22Rv1 (cell line): Measurements from ENCODE around the gene ZFP92.

Experiments used
- H3K27ac ChIP-seq: fragments of 450-650 bp; 2 replicates; pipeline ENCODE4 v1.5.1; 2017
- CTCF ChIP-seq: fragments of 450-650 bp; IDR thresholded peaks from 2 replicates; pipeline ENCODE4 v1.5.1; 2017; ENCODE audit warnings: mild to moderate bottlenecking
- ZFX ChIP-seq: fragments of 450-650 bp; IDR thresholded peaks from 2 replicates; pipeline ENCODE4 v1.6.1; 2017; ENCODE audit warnings: antibody characterized with exemption, borderline replicate concordance

The ZFP92 gene

GRCh38 chrX:153460826-153461225, 49.6 kb downstream of the ZFP92 start:
- TF ChIP-seq ZFX (no peak), CTCF (peak; percentile 72)
- no peak overlapping the region for H3K27ac ChIP-seq
